Activated CD4-positive, alpha-beta T cell treated with anti-CD3 and anti-CD28 coated beads, Interleukin-2, amount 50 U/mL, for 16 hours (primary cell): ENCODE measurements around the gene SGCE.

ENCODE experiments used
- DNase-seq: peaks from one replicate; pipeline ENCODE4 v3.0.0-alpha.2; 2020

The SGCE gene

DNA sequence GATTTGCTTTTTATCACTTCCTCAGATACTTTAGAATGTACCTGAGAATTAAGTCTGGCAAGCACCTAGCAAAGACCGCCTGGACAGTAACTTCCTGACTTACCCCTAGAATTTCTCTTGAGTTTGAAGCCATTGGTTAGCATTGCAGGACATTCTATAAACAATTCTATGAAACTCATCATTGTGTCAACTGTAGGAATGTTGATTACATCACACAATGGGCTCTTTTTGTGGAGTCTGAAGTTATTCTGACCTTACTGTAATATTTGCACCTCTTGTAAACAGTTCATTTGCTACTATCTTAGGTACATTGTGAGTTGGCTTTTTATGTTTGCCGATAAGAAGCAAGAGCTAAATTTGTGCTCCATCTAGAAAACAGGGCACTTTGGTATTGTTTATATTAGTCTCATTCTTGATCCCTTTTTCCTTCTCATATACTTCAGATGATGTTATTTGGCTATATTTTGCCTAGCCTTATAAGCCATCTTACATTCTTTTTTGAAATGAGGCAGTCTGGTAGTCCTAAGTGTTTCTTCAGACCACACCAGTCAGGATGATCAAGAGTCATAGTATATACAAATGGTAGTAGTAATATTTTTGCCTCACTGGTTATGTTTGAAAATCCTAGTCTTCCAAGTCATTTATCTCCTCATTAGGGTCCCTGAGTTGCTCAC, 94.0 kb downstream of the SGCE start:
- no peak for DNase-seq

DNA sequence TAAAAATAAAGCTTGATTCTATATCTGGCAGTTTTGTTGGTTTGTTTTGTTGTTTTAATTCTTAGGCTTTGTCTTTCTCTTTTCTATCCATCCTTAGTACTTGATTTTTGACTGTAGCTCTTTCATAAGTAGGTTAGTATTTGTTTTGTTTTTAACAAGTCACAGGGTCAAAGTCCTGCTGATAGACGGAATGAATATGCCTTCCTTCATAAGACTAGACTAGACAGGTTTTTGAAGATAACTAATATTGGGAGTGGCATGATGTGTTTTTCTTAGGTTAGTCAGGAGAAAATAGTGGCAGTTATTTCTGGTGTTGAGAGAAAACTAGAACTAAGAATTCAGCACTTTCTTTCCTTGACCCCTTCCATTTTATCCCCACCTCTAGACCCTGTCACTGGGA, 96.0 kb downstream of the SGCE start:
- no peak for DNase-seq

DNA sequence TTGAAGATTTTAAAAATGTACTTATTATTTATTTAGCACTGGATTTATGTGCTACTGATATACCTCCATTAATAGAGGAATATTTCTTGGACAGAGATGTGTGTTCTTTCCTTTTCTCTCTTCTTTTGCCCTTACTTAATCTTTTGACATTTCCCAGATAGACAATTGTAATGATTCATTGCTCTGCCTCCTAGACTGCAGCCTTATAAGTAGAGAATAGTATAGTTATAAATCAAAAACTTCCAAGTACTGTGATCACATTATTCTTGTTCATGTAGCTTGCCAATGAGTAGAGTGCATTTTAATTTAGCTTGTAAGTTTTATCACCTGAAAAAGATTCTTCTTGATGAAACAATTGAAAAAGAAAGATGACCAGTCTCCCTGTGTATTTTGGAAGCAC, 98.7 kb downstream of the SGCE start:
- no peak for DNase-seq

DNA sequence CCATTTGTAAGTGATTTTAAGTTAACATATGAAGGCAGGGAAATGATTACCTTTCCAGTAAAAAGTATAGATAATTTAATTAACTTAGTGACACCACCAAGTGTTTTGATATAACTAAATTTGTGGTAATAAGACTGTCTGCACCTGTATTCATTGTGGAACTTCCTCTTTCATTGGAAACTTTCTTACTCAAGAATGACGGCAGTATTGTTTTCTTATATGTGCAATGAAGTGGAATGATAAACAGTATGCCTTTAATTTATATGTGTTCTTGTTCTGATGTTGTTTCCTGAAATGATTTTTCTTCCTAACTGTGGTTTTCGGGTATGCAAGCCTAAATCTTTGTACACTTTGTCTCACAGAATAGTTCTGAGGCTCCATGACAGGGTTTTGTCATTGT, 99.9 kb downstream of the SGCE start:
- DNase-seq = peak; percentile 5

DNA sequence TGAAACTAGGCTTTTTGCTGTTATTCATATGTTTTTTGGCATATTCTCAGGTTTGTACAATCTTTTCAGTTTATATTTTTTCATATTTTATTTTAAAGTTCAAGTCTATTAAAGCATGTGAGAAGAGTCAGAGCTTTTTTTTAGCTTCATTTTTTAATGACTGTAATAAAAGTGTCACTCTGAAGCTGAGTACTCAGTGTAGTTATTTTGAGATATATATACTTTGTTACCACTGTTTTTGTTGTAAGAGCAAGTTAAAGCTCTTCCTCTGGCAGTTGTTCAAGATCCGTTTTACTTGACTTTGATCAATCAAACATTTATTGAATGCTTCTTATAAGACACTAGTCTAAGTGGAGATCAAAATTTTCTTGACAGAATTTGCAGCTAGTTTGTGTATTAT, 108.8 kb downstream of the SGCE start:
- DNase-seq = no peak

DNA sequence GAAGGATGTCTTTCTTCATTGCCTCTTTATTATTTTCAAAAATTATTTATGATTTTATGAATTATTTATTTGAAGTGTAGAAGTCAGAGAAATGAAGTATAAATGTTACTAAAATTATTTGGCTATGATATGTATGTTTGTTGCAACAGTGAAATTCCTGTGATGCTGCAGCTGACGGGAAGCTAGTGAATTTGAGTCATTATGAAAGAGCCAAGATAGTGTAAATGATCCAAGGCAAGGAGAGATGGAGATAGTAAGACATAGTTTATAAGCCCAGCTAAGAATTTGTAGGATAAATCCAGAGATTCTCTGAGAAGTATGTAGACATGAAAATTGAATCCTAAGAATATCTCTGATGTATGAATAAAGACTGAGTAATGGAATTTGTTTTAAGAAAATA, 115.5 kb downstream of the SGCE start:
- DNase-seq = no peak
